Amniotic stem cell (primary cell): ENCODE results near the gene AUP1.

Experiments
- DNase-seq: peaks from one replicate; lab custom pipeline; 2025; lab: John Stamatoyannopoulos, UW

Gene AUP1

DNA sequence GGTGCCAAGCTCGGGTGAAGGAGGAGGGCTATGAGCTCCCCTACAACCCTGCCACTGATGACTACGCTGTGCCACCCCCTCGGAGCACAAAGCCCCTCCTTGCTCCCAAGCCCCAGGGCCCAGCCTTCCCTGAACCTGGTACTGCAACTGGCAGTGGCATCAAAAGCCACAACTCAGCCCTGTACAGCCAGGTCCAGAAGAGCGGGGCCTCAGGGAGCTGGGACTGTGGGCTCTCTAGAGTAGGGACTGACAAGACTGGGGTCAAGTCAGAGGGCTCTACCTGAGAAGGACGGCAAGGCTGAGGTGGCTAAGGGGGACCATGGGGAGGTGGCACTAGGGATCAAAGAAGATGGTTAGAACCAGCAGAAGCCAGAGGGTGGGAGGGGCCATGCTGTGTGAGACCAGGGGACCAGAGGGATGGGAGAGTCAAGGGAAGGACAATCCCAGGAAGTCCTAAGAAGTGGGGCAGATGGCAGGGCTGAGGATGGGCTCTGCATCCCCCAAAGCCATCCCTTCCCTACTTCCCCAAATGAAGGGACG lies 27.4 kb upstream of the AUP1 start:
- no peak for DNase-seq

DNA sequence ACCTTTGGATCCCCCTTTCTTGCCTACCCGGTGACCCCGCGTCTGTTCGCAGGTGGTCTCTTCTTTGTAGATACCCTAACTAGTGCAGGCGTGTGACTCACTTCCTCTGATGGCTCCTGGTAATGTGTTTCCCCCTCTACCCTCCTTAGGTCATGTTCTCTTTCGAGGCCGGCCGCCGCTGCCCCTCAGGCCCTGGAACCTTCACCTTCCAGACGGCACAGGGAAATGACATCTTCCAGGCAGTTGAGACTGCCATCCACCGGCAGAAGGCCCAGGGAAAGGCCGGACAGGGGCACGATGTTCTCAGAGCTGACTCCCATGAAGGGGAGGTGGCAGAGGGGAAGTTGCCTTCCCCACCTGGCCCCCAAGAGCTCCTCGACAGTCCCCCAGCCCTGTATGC lies 26.7 kb upstream of the AUP1 start:
- no peak for DNase-seq

DNA sequence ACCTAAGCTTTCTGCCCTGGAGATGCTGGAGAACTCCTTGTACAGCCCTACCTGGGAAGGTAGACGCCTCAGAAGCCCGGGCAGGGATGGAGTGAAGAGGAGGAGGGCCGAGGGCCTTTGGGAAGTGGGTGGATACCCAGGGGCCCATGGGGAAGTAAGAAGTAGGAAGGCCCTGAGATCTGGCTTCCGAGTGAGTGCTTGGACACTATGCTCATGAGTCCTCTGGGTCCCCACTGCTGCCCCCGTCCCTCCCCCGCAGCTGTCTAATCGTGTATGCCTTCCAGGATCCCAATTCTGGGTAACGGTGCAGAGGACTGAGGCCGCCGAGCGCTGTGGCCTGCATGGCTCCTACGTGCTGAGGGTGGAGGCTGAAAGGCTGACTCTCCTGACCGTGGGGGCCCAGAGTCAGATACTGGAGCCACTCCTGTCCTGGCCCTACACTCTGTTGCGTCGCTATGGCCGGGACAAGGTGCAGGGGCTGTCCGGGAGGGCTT lies 26.2 kb upstream of the AUP1 start:
- no peak for DNase-seq

DNA sequence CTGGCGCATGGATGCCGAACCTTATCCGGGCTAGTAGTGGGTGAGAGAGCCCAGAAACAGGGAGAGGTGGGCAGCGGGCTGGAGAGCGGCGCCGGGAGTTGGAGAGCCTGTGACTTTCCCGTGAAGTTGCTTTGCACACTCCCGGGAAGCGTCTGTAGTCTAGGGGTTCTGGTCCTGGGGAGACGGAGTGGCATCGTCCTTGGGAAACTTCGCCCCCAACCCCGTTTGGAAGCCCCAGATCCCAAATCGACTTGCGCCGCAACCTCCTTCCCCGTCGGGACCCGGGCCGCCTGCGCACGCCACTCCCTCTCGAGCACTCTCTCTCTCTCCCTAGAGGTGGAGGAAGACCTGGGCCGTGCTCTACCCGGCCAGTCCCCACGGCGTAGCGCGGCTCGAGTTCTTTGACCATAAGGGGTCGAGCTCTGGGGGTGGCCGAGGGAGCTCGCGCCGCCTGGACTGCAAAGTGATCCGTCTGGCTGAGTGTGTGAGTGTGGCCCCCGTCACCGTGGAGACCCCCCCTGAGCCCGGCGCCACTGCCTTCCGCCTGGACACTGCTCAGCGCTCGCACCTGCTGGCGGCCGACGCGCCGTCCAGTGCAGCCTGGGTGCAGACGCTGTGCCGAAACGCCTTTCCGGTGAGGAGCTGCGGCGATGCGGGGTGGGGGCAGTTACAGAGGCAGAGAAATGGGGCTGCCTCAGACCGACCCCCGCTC lies 25.5 kb upstream of the AUP1 start:
- DNase-seq, result no peak

DNA sequence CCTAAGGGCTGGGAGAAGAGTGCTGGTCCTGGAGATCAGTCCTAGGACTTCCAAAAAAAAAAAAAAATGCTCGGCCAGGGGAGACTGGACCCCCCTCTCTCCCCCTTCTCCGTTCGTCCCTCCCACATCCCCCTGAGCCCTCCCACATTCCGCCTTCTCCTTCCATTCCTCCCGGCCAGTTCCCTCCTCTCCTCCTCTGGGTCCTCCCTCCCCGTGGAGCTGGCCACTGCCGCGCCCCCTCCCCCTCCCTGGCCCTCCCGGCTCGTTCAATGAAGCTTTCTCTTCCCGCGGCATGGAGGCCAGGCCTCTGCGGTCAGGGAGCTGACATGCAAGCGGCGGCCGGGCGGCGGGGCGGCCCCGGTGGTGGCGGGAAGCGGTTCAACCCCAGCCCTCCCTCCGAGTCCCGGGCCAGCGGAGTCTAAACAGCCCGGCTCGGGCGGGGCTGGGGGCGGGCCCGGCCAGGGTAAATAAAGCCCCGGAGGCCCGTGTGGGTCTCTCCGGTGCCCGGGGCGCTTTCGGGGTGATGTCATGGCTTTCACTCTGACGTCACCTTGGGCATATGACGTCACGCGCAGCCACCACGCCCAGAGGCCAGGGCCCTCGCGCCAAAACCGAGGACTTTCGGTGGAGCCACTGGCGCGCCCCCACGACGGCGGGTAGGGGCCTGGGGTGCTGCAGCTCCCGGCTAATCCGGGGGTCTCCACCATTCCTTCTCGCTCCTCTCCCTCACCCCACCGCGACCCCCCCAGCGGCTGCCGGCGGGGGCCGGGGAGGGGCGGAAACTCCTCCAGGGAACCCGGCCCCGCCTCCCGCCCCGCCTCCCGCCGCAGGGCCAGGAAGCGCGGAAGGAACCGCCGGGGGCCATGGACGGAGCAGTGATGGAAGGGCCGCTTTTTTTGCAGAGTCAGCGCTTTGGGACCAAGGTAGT lies 24.6 kb upstream of the AUP1 start, which contains the start of the genes DOK1 and LOXL3:
Gene DOK1, plus strand, starts transcription at position 829 of the 928 bp plus-strand sequence. Its CDS starts 35 bp downstream, at position 864.
Gene LOXL3, minus strand, starts transcription at position 51 of the 928 bp plus-strand sequence. CDS start 1,308 bp downstream, outside the sequence.
- peak; percentile 73 for DNase-seq

DNA sequence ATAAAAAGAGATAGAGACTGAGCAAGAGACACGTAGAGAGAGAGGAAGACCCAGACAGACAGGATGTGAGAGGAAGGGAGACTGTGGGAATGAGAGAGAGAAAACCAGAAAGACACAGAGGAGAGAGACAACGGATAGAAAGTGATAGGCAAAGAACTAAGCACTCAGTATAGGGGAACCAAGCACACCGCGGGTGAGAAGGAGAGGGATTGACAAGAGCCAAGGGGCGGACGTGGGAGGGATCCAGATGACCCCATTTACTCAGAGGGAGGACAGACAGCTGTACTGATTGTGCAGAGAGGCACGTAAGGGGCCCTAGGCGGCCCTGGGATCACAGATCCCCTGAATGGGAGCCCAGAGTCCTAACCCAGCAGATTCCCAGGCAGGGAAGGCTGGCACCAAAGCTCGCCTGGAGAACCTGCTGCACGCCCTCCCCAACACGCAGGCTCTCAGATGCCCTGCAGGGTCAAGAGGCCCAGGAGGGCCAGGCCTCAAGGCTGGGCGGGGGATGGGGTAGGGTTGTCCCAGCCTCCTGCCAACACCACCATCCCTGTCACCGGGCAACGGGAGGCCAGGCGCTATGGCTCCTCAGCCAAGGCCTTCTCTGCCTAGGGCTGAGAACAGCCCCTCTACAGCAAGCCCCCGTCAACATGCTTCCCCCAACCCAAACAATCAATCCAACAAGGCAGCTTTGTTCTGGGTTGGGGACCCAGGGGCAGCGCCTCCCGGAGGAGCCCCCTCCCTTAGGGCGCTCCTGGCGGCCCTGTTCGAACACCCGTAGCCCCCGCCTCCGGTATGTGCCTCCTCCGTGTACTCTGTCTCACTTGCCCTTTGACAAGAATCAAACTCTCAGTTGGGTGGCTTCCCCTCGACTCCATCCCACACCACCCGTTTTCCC lies 23.7 kb upstream of the AUP1 start:
- DNase-seq, result no peak

DNA sequence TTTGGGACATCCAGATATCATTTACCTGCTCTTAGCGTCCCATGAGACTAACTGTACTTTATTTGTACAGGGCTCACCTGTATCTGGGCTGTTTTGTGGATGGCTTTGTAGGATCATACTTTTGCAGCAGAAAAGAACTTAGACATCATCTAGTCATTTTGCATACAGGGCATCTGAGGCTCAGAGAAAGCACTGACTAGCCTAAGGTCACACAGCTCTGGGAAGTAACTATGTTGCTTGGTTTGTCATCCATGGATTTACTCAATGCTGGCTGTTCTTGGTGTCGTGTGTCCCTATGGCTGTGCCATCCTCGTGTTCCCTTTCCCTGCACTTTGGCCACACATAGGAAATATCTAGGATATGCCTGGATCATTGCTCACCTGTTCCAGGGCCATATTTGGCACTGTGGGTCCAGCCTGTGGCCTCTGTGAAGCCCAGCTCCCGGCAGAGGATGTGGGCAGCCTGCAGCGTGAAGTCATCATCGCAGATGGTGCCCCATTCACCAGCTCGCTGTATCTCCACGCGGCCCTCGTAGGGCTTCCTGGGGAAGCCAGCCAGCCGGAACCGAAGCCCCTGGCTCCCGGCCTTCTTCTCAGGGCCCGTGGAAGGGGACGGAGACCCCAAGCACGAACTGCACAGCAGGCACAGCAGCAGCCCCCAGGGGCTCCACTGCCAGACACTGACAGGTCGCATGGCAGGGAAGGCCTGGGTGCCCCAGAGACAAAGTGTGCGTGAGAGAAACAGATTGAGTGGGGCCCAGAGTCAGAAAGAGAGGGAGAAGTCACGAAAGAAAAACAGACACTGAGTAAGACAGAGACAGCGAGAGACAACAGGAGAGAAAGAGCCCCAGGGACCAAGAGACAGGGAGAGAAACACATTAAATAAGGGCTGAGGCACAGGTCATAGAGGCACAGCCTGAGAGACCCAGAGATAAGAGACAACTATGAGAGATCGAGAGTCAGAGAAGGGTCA lies 22.7 kb upstream of the AUP1 start:
- no peak for DNase-seq

DNA sequence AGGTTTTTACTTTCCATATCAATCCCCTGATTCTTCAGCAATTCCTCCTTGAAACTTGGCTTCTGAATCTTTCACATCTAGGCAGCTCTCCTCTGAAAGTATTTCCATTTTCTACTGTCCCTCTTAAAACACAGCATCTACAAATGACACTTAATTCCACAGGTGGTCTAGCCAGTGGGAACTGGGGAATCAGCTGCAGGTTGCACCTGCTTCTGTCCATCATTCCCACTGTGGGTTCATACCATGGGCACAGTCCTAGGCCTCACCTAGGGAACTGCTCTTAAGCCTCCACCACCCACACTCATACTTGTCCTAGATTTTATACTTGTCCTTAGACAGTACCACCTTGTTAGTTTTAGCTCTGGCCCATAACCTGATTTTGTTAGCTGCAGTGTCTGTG lies 22.0 kb upstream of the AUP1 start:
- DNase-seq, result no peak

DNA sequence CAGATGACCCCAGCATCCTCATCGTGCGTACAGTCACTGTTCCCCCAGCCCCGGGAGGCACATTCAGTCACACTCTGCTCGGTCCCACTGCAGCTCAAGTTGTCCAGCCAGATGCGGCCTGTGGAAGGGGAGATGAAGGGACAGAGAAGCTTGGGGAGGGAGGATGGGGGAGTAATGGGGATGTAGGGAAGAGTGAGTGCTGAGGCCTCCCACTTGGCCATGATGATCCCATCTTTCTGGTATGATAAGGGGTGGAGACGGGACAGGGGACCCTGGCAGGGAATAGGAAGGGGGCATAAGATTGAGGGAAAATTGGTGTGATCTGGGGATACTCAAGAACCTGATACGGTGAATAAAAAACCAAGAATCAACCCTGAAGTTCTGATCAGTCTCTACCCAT lies 20.7 kb upstream of the AUP1 start:
- no peak for DNase-seq

DNA sequence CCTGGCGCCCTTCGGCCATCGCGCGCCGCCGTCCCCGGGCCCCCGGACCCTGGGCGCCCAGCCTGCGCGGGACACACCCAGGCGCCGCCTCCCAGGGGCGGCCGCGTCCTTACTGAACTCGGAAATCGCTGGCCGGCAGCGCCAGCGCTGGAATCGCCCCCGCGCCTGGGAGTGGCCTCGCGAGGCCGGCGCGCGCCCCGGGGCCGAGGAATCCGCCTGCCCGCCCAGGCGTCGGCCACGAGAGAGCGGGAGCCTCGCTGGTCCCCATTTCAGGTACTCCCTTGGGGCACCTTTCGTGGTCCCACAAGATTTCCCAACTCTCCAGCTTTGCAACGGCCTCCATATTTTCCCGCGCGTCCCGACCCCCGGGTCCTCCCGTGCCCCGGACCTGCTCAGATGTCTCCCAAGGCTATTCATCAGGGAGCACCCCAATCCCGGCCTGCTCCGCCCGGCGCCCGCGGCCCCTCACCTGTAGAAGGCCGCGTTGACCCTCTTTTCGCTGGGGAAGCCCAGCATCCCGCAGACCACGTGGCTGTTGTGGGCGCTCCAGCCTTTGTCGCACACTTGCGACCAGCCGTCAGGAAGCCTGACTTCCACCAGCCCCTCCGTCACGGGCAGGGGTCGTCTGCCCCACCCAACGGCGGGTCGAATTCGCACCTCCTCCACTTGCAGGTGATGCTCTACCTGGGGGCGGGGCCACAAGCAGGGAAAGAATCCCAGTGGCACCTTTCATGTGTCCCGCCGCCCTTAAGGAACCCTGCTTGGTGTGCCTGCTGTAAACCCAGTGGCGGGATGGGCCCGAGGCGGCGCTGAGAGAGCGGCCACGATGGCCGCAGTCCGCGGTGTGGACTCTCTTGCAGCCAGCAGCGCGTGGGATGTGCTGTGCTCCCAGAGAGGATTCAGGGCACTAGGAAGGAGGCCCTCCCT lies 19.7 kb upstream of the AUP1 start:
- peak; percentile 25 for DNase-seq

DNA sequence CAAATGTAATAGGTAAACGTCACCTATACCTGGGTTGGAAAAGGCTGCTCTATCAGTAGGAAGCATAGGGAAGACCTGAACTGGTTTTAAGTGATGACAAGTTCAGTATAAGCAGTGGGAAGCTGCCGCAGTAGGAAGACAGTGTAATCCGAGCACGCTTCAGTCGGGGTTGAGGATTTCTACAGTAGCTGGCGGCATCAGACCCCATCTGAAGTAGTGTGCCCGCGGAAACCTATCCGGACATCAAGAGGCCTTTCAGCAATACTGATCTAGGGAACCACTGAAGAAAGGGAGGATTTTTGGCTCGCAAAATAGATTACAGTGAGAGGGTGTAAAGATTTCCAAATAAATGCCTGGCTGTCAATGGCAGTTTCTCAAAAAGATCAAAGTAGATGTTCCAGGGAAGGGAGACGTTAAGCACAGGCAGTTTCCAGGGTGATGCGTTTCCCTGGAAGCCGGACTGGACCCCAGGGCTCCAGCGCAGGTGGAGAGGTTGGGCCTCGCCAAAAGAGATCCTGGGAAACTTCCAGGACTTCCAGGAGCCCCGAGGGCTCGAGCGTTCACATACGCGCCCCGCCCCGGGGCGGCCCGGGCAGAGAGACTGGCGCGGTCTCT lies 18.9 kb upstream of the AUP1 start:
- DNase-seq, result no peak

DNA sequence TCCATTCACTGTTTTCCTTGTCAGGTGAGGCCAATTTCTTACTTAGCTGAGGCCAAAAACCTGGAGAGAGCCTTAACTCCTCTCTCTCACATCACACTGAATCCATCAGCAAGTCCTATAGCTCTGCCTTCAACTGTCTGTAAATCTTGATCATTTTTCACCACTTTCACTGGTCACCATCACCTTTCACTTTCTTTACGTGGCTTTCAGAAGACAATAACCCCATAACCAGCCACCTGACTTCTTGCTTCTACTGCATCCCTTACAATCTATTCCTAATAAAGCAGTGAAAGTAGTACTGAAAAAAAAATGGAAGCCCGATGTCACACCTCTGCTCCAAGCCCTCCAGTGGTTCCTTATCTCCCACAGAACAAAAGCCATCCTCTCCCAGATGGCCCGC lies 16.5 kb upstream of the AUP1 start:
- no peak for DNase-seq

DNA sequence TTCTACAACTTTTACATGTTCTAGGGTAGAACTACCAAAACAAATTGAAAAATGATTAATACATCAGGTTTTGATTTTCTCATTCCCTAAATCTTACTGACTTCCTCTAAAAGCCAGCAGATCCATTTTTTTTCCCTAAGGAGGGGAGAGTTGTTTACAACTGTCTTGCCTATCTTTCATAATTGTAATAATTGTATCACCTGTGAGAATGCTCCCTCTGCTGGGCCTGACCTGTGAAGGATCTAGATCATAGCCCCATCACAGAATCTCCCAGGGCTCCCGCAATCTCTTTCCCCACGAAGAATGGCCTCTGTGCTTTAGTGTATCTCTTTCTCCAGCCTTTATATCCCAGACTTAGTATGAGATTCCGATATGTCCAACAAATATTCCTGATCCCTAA lies 15.1 kb upstream of the AUP1 start:
- DNase-seq, result no peak

DNA sequence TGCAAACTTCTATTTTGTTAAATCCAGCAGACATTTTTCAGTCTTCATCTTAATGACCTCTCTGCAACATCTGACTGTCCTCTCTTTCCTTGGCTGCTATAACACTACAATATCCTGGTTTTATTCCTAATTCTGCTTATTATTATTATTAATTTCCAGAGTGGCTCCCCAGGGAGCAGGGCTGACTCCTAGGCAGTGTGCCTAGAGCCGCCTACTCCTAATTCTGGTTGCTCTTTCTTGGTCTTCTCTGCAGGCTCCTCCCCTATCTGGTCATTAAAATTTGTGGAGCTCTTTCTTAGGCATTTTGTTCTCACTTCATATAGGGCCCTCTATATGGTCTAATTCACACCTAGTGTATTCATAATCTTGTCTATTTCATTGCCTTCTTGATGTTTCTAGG lies 13.5 kb upstream of the AUP1 start:
- no peak for DNase-seq

DNA sequence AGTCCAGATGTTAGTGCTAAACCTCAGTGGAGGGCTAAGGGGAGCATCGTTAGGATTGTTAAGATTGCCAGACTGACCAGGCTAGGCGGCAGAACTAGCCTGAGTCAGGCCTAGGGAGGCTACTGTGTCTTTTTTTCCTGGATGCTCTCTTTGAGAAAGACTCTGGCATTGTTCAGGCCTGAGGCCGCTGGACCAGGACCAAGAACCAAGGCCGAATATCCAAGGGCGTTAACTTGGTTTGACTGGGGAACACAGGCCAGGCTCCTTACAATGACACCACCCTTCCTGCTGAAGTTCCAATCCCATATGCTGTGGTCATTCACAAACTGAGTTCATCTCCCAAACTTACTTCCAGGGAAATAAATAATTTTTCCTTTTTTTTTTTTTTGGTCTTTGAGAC lies 10.8 kb upstream of the AUP1 start:
- no peak for DNase-seq

DNA sequence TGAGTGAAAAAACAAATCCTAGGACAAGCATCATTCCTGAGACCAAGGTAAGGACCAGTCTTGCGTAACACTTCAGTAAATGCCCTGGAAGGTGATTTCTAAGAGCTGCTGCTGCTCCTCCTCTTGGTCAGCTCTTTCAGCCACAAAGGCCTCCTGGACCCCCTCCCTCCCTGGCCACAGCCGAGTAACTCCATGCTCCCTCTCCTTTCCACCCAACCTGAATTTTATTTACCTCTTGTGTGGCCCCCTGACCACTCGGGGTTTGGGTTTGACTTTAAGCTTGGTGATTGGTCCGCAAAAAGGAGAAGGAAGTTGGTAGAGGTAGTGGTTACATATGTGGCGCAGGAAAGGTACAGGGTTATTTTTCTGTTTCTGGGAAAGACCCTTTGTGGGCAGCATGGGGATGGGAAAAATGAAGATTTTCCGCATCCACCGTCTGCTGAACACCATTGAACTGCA lies 9.4 kb upstream of the AUP1 start:
- DNase-seq, result no peak

DNA sequence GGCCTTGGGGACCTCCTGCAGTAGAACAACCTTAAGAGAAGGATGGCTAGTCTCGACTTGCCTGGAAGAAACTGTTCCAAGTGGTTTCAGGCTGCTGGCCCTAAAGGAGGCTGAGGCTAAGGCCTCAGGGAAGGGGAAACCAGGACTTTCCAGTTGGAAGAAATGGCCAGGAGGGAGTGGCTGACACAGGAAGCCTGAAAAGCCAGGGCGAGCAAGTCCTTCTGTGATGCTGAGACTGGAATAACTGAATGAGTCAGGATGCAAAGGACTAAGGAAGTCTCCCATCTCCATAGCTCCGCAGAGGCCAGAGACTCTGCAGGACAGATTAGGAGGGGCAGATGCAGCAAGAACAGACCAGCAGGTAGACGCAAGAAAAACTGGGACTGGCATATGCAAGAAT lies 7.6 kb upstream of the AUP1 start:
- no peak for DNase-seq

DNA sequence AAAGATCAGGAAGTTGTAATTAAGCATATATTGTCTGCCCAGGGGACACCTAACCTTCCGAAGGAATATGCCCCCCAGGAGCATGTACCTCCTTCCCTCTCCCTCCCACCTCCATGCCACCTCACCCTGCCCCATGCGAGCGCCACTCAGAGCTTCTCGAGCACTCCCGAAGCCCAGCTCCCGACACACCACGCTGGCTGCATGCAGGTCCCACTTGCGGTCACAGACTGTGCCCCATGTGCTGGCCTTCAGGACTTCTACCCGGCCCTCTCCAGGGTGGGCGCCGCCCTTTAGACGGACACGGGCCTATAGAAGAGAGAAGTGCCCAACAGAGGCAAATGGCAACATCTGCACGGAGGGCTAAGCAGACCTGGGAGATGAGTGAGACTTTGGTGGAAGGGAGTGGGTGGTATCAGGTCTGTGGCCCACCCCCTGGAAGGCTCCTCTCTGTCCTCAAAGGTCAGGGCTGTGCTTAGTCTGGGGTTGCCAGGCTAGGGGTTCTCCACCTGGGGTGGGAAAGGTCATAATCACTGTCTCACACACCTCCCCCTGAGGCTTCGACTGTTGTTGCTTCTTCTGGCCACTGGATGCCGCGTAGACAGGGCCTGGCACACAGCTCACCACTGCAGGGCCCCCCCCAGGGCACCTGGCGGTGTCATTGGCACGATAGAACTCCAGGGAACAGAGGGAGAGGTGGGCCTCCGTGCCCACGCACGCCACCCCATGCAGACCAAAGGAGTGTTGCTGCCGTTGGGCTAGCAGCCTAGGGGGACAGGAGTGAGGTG lies 6.9 kb upstream of the AUP1 start:
- DNase-seq, result no peak
